ENCODE data around the gene PKIB. TPM values are rescaled to one million over a fixed set of nuclear protein-coding genes. Genes with fewer than 3 reads are reported as not detected.

The PKIB gene
- total and polyA plus RNA-seq, 2 donors (not counting 3 experiments of a cell fraction or from before 2014, with no cell fraction given), result not detected

DNA sequence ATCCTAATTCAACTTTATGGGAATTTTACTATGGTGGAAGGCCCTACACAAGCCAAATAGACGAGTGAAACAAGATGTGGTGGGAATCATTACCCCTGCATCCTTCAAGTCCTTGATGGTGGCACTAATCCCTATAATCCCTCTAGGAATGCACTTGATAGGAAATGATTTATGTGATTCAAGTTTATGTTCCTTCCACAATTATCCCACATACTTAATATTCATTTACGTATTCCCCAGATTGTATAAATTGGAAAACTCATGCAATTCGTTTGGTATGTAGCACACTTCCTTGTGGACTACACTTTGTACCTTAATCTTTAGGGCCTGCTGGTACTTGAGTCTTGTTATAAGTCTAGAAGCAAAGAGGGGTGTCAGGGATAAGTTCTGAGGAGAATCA lies 40.8 kb downstream of the PKIB start:
- POLR2A ChIA-PET, result no interaction called here
- Histone ChIP-seq H3K79me2 (ENCODE audit: control insufficient read depth, insufficient read depth, low read length) (no peaks in the 10 kb centered on the region), H3K36me3 (ENCODE audit: control insufficient read depth in 2 of 2, extremely low read depth in 1 of 2, insufficient read depth in 2 of 2, low read length in 2 of 2) (no peaks in the 10 kb centered on the region), H3K27me3 (ENCODE audit: control insufficient read depth in 2 of 2, insufficient read depth in 2 of 2, low read length in 2 of 2) (no peaks in the 10 kb centered on the region), H3K9me1 (replicated peaks; ENCODE audit: control insufficient read depth, extremely low read depth, insufficient read depth, low read length) (no peaks in the 10 kb centered on the region), H3K4me1 (ENCODE audit: control insufficient read depth, extremely low read depth, insufficient read depth, low read length) (no peaks in the 10 kb centered on the region), H3K9ac (replicated peaks; ENCODE audit: extremely low read depth, insufficient read depth, low read length) (no peak overlapping the region), H3K27ac (ENCODE audit: insufficient read depth, low read depth, low read length) (no peak overlapping the region), H3K4me3 (replicated peaks in 1 of 3; ENCODE audit: insufficient read depth in 1 of 3, low read depth in 1 of 3, low read length in 3 of 3) (no peak overlapping the region), H4K20me1 (replicated peaks; ENCODE audit: control insufficient read depth, extremely low read depth, insufficient read depth, low read length) (no peaks in the 10 kb centered on the region), H3K9me3 (replicated peaks; ENCODE audit: control insufficient read depth, insufficient read depth, low read length) (no peaks in the 10 kb centered on the region), H2AFZ (ENCODE audit: low read depth, low read length) (no peak overlapping the region), H3K4me2 (ENCODE audit: insufficient read depth, low read length) (no peak overlapping the region)
- dilution Hi-C loops (cut with MboI; ENCODE audit: extremely low pct_ligation_motif_present, low sequenced_read_pairs) (no loop called here), intact Hi-C loops (cut with micrococcal nuclease) (no loop called here)
- TF ChIP-seq POLR2AphosphoS5 (IDR thresholded peaks at IDR 0.05; ENCODE audit: insufficient read depth, low read depth, low read length) (no peak), POLR2A (IDR thresholded peaks at IDR 0.05; ENCODE audit: low read depth, low read length) (no peak), GATA2 (IDR thresholded peaks at IDR 0.05; ENCODE audit: insufficient read depth, insufficient read length, low read depth, low read length) (no peak), CTCF (IDR thresholded peaks at IDR 0.05; ENCODE audit: extremely low read depth in 1 of 2, insufficient read depth in 1 of 2, low read depth in 1 of 2, low read length in 2 of 2) (no peak), EZH2 (IDR thresholded peaks at IDR 0.05; ENCODE audit: borderline replicate concordance, low read depth, low read length, severe bottlenecking) (no peak), MYC (IDR thresholded peaks at IDR 0.05; ENCODE audit: low read depth, low read length) (no peak), JUN (IDR thresholded peaks at IDR 0.05; ENCODE audit: borderline replicate concordance, insufficient read depth, insufficient read length, low read depth) (no peak), FOS (IDR thresholded peaks at IDR 0.05; ENCODE audit: borderline replicate concordance, insufficient read depth, low read length) (no peak)
- TF ChIP-seq, protein P1, sequence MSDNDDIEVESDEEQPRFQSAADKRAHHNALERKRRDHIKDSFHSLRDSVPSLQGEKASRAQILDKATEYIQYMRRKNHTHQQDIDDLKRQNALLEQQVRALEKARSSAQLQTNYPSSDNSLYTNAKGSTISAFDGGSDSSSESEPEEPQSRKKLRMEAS (IDR thresholded peaks at IDR 0.05; ENCODE audit: insufficient read depth, insufficient read length), result no peak
- BruUV-seq (replicated peaks), result no TSS peak
- no peak for DNase-seq (ENCODE audit: low read depth, low spot score)
- CTCF ChIA-PET, result no interaction called here
- FAIRE-seq, result no peak

All from endothelial cell of umbilical vein (primary cell).